ENCODE results near the gene CLIC5.

Gene CLIC5

GRCh38 chr6:45838996-45839395 is 176.7 kb downstream of the CLIC5 start:
- DNase-seq (ENCODE audit: low spot score): no peak

GRCh38 chr6:45838451-45838850 is 177.2 kb downstream of the CLIC5 start:
- no peak for DNase-seq (ENCODE audit: low spot score)

- DNase-seq (ENCODE audit: low spot score): no peak
Observed at GRCh38 chr6:45837541-45838200, 178.0 kb downstream of the CLIC5 start.

- no peak for DNase-seq (ENCODE audit: low spot score)
Observed at GRCh38 chr6:45836984-45837383, 178.7 kb downstream of the CLIC5 start.

- no peak for DNase-seq (ENCODE audit: low spot score)
Observed at GRCh38 chr6:45836438-45836824, 179.2 kb downstream of the CLIC5 start.

GRCh38 chr6:45835721-45836437 is 179.8 kb downstream of the CLIC5 start:
- DNase-seq (ENCODE audit: low spot score): no peak

GRCh38 chr6:45832063-45832462 is 183.6 kb downstream of the CLIC5 start:
- no peak for DNase-seq (ENCODE audit: low spot score)
